GM21390 (cell line): Measurements from ENCODE around the gene SLC16A8.

Experiments used
- ATAC-seq: cut with Tn5 transposase; IDR thresholded peaks from one replicate; pipeline ENCODE4 v1.9.1; 2021; ENCODE audit not compliant: unreplicated experiment

The SLC16A8 gene

DNA sequence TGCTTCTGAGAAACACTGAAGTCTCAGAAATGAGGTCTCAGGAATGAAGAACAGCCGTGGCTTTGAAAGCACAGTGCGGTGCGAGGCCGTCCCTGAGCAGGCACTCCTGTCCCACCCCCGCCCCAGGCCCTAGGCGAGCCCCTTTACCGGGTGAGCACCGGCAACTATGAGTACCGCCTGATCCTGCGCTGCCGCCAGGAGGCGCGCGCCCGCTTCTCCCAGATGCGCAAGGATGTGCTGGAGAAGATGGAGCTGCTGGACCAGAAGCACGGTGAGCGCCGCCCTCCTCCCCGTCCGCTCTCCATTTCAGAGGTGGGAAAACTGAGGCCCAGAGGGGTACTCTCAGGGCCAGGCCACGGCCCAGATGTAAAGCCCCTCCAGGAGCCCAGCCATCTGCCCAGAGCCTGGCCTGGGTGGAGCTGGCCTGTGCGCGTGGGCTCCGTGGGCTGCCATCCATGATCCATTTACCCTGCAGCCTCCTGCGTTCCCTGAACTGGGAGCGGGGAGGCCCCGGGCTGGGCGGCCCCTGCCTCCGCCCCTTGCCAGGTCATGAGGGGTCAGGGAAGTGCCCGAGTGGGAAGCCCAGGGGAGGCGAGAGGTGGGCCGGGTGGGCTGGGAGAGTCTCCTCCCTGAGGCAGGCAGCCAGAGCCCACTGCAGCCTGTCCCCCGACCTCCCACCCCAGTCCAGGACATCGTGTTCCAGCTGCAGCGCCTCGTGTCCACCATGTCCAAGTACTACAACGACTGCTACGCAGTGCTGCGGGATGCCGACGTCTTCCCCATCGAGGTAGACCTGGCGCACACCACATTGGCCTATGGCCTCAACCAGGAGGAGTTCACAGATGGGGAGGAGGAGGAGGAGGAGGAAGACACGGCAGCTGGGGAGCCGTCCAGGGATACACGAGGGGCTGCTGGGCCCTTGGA lies 9.5 kb downstream of the SLC16A8 start:
- ATAC-seq: no peak

DNA sequence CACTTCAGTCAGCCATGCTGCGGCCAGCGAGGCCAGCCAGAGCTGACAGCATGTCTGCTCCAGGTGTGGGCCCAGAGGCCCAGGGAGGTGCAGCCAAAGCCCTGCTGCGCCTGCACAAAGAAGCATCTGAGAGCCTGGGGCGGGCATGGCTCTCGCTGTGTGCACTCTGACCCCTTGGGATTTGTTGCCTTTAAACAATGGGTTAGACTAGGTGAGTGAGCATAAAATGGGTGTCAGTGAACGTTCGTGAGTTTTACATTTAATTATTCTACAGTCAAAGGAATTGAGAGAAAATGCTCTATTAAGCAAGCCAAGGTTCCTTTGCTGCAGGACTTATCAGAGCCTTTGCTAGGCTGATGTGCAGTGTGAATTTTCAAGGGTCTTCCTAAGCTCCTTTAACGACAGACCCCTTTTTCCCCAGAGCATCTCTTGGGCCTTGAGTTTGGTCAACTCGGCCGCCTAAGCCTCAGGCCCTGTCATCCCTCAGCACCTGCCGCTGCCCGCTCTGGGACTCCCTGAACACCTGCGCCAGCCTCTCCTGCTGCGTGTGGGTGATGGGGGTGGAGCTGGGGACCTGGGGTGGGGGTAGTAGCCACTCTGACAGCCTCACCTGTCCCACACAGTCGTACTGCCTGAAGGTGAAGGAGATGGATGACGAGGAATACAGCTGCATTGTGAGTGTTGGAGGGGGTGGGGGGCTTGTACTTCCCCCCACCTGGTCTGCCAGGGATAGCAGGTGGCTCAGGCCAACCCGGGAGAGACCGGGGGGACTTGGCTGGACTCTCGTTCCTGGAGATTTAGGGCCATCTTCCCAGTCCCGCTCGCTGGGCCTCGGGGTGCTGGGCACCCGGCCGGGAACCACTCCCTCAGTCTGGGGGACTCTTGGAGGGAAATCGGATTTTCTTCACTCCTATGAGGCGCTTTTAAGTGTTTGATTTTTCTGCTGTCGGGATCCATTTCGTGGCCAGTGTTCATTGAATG lies 10.5 kb downstream of the SLC16A8 start:
- no peak for ATAC-seq

DNA sequence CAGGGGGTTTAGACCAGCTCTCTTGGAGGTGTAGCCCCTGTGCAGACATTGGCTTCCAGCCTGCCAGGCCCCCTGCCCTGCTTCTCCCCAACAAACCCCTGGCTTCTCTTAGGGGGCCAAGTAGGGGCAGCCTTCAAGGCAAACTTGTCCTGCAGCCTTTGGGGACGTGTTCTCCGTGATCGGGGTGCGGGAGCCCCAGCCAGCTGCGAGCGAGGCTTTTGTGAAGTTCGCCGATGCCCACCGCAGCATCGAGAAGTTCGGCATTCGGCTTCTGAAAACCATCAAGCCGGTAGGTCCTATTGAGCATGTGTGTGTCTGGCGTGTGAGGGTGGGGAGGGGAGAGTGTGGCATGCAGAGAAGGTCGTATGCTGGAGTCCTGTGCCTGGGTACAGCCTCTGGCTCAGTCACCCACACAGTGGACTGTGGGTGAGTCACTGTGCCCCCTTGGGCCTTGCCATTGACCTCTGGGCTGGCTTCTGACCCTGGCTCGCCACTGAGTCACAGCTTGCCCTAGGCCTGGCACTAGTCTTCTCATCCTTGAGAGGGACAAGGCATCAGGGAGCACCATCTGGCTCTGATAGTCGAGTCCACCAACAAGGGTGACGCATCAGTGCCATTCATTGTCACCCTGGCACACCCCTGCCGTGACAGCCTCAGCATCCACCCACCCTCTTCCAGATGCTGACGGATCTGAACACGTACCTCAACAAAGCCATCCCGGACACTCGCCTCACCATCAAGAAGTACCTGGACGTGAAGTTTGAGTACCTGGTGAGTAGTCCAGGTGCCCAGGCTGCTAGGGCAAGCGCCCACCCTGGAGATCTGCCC lies 11.4 kb downstream of the SLC16A8 start:
- no peak for ATAC-seq

DNA sequence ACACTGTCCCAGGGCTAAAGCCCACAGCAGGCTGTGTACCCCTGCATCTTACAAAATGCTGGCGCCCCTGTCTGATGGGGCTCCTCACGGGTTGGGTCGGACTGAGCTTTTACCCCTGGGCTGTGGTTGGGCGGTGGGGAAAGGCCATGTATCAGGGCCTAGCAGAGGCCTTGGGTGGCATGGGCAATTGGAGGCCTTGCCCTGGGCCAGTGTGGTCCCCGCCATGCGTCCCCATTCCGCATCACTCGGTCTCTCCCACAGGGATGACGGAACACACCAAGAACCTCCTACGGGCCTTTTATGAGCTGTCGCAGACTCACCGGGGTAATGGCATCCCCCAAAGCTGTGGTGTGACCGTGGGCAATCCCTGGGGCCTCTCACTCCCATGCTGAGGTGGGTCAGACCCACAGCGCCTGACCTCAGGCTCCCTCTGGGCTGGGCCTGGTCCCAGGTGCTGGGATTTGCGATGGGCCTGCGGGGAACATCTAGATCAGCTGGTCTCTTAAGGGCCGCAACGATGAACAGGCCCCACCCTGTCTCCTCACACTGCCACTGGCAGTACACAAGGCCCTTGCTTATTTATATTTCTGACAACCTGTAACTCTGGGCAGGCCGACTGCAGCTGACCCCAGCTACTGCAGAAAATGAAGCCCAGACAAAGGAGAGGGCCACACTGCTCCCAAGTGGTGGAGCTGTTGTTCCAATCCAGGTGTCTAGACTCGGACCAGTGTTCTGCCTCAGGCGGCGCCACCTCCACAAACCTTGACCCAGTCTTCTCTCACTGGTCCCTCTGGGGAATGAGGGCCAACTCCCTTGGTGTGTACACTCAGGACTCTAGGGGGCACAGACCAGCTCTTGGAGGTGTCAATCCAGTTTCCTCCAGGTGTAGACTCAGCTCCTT lies 12.3 kb downstream of the SLC16A8 start:
- no peak for ATAC-seq

DNA sequence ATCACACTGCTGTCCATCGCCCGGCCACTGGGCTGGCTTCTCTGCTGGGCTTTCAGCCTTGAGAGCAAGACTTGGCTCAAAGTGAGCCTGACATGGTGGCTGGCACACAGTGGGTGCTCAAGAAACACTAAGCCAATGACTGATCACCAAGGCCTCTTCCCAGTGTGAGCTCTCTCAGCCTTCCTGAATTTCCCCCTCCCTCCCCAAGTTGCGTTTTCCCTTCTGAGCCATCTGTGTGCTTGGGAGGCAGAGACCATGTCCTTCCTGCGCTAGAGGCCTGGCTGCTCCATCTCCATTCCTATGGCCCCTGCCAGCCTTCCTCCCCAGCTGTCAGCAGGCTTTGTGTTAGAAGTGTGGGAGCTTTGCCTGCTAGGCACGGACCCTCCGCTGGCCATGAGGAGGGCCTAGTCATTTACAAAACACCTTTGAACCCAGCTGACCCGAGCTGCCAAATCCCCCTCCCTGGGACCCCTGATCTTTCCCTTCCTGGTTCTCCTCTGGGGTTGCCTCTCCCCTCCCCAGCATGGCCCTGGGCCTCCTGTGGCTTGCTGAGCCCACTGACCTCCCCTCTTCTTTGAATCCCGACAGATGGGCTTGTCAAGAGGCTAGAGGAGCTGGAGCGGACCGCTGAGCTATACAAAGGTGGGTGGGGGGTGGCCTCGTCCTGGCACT lies 13.6 kb downstream of the SLC16A8 start:
- no peak for ATAC-seq

DNA sequence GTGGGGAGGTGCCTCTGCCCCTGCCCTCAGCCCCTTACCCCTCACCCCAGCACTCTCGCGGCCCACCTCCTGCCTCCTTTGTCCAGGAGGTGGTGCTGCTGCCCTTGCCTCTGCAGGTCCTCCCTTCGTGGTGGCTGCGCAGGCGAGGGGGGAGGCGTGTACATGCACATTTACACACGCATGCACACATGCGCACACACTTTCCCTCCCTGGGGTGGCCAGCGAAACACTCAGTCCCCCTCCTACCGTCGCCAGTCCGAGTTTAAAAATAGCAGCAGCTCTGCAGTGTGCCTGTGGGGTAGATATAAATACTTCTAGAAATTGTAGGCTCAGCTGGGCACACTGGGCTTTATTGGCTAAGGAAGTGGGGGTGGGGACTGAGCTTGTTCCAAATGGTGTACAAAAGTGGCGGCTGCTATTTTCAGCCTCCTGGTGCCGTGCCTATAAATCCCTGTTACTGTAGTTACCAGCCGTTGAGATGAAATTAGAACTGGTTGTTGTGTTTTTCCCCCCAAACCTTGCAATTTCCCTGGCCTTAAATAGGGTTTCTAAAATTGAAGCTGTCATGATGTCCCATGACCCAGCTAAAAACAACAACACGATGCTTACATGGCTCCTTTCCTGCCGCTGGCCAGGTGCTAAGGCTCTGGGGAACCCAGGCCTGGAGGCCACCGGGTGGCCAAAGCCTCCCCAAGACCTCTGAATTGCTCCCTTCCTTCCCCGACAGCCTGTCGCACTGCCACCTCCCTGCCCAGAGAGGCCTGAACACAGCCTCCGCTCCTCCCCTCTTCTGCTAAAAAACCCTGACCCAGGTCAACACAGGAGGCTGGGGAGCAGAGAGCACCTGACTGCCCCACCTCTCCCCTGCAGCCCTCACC lies 14.4 kb downstream of the SLC16A8 start:
- no peak for ATAC-seq

DNA sequence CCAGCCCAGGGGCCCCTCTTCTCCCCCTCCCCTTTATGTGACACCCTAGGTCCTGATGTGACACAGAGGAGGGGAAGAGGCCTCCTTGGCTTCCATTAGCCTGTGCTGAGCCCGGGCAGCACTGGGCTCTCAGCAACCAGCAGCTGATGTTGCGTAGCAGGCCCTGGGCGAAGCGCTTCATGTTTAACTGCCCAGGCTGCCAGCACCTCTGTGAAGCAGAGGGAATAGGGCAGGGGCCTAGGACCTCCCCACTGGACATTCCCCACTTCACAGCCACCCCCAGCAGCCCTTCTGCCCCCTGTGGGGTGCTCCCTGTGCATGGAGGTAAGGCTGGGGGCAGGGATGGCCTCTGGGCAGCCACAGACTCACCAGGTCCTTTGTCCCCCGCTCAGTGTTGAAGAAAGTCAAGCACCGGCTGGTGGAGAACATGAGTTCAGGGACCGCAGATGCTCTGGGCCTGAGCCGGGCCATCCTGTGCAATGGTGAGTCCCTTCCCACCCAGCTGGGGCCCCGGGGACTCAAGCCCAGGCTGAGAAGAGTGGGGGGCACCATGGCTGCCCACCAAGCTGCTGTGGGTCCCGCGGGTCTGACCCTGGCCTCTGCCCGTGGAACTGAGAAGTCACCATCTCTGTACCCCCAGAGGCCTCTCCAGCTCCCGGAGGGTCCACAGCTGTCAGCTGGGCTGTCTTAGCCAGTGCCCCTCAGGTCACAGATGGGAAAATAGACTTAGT lies 15.2 kb downstream of the SLC16A8 start:
- ATAC-seq: no peak

DNA sequence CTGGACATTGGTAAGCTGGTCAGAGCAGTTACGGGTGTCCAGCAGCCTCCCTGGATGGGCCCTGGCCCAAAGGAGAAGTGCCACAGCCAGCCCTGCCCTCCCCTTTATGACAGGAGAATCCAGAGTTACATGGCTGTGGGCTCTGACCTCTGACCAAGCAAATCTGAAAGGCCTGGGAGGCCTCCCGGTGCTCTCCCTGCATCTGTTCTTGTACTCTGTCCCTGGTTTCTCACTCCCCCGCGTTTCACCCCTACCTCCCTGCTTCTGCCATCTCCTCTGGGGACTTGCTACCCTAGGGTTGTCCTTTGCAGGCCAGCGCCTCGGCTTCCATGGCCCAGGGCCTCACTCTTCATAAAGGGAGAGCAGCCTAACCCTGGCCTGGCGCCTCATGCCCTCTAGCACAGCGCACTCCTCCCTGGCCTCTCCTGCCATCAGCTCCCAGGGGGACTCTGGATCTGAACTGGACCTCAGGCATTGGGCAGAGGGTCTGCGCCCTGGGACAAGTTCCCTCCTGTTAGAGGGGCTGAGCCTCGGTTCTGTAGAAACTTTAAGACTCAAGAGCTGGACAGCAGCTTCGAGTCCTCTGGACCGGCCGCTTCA lies 16.1 kb downstream of the SLC16A8 start:
- ATAC-seq: no peak

DNA sequence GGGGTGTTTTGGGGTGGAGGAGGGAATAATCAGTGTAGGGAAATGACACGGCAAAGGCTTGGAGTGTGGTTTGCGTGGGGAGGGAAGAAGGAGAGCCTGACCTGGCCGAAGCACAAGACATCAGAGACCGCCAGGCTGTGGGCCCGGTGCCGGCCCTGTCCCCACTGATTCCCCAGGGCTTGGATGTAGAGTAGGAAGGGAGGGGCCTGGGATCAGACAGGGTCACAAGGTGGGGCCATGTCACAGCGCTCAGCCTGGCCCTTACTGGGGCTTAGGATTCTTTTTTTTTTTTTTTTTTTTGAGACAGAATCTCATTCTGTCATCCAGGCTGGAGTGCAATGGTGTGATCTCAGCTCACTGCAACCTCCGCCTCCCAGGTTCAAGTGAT lies 17.0 kb downstream of the SLC16A8 start:
- ATAC-seq: no peak

DNA sequence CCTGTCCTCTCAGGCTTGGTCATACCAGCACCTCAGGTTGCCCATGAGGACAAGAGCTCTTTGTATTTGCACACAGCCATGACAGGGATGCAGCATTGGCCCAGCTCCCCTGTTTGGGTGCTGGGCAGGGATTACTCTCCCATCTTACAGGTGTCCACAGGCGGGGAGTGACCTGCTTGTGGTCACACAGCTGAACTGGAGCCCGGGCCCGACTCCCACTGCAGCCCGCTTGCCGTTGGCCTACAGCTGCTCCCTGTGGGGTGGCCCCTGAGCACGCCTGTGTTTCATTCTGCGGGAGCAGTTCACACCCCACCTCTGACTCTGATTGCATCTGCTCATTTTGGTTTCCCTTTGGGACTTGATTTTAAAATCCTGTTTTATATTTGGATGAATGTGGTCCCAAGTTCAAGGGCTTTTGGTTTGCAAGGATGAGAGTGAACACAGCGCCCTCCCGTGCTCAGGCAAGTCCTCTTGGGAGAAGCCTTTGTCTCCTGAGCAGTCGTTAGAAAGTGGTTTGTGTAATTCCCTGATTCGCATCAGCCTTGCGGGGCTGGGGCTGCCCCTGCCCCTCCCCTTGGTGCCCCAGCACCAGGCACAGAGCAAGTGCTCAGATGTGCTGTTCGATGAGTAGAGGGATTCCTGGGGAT lies 17.5 kb downstream of the SLC16A8 start:
- no peak for ATAC-seq

DNA sequence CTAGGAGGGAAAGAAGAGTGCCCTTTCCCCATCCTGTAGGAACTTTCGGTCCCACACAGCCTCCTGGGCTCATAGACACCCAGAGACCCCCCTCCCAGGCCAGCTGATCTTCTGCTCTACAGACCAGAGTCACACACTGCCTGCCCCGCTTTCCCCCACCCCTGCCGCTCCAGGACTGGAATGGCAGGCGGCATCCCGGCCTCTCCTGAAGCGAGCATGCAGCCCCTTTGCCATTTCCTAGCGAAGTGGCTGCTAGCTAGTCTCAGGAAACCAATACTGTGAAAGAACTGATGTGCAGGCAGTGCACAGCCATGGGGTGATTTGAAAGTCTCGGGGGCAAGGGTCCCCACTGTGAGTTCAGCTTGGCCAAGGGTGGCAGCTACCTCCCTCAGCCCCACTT lies 18.4 kb downstream of the SLC16A8 start:
- ATAC-seq: no peak

DNA sequence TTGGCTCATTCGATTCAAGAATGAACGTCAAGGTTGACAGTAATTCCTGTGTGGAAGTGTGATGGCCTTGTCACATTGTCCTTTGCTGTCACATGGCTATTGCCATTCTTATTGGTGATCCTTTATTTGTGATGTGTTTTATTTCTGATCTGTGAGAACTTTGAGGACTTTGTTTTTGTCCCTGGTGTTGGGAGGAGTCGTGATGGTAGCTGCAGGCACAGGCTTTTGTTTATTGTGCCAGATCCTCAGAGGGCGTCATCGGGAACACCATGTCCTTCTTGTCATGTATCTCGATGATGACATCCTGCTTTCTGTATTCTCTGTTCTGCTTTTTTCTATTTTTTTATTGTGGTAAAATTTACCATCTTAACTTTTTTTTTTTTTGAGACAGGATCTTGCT lies 21.2 kb downstream of the SLC16A8 start:
- no peak for ATAC-seq

DNA sequence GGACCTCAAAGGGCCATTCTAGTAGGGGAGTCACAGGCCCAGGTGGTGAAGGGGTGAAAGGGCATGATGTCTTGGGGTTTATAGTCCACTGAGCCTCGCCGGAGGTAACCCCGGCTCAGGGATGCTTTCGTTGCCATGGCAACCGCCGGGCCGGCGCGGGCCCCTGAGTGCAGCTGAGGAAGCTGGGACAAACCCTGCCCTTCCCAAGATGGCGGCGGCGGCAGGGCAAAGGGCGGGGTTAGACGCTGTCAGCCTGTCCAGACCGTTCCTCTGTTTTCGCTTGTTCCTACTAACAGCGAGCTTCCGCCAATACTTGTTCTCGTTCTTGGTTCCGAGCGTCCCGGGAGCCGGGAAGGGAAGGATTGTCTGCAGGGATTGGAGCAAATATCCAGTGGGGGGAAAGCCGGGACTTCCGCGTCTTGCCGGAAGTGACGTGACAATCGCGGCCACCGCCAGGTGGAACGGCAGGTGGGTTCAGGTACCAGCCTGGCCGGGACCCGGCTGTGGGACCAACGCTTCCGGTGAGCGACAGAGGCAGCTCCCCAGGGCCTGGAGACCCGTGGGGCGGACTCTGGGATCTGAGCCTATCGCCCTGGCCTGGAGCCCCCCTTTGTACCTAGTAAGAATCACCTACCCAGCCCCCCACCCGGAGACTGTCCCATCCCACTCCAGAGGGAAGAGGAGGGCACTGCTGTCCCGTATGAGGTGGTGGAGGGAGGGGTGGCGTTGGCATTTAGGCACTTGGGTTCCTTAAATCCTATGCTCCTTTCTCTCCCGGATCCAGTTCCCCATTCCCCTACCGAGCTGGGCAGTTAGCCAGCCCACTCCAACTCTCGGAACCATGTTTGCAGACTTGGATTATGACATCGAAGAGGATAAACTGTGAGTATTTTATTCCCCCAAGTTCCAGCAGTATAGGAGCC lies 26.8 kb downstream of the SLC16A8 start, which contains the start of gene PICK1:
TSS of gene PICK1 (plus strand) at position 436 of the 923 bp plus-strand sequence. CDS start at position 842, 406 bp downstream.
- ATAC-seq: no peak

DNA sequence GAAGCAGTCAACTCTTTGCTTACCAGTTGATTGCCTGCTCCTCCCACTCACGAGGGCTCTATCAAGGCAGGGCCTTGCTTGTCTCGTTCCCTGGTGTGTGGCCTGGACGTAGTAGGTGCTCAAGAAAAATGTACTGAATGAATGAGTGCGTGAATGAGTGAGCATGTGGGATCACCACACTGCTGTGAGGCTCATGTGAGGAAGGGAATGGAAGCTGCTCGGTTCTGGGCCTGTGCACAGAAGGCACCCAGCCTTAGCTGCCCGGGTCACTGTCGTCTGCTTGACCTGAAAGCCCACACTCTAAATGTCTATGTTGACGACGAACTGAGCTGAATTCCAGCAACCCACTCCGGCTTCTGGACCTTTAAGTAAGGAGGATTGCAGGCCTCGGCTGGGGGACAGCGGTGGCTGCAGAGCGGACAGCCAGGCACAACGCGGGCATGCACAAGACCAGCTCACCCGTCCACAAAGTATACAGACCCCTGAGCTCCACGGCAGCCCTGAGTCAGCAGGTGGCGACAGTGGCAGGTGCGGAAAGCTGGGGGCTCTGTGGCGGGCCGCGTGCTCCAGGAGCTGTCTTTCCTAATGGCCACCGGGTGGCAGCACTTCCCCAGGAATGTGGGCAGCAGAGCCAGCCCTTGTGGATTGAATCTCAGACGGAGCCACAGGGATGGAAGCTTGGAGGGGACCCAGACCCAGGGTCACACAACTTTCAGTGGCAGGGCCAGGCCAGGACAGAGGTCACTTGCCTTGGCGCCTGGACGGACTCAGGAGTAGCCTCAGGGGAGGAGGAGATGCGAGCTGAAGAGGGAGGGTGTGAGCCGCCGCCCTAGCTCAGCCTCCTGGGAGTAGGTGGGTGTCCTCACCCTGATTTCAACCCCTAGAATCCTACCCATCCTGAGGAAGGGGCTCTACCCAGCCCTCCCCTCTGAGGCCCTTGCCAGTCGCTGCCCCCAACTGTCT lies 31.8 kb downstream of the SLC16A8 start:
- ATAC-seq: no peak
